Measurements from ENCODE around the gene SIPA1L3. TPM values are rescaled to one million over a fixed set of nuclear protein-coding genes. Genes with fewer than 3 reads are reported as not detected.

SIPA1L3 gene
- total and polyA plus RNA-seq, 2 donors from 2014 or later, result 5.8 to 61.7 TPM

GRCh38 chr19:37995346-37995745, 88.3 kb downstream of the SIPA1L3 start:
- Histone ChIP-seq H3K9ac (ENCODE audit: low read length in 3 of 3) (no peak overlapping the region), H3K27ac (ENCODE audit: low read depth in 2 of 2, low read length in 2 of 2) (no peak overlapping the region), H3K36me3 (ENCODE audit: control insufficient read depth in 2 of 3, insufficient read depth in 3 of 3, low read length in 3 of 3) (no peaks in the 10 kb centered on the region), H3K27me3 (ENCODE audit: control insufficient read depth, insufficient read depth, low read length) (no peaks in the 10 kb centered on the region), H3K4me3 (ENCODE audit: low read length in 3 of 3) (no peak overlapping the region), H3K9me3 (ENCODE audit: control insufficient read depth in 2 of 3, insufficient read depth in 1 of 3, low read length in 3 of 3) (no peaks in the 10 kb centered on the region), H3K4me1 (ENCODE audit: control insufficient read depth in 2 of 3, insufficient read depth in 2 of 3, low read depth in 1 of 3, low read length in 3 of 3) (peaks cover 2 to 21% (median 10%) of the 10 kb centered on the region in 3 donors)
- DNase-seq, result no peak
- no peak for FAIRE-seq
- intact Hi-C loops (cut with DNase I), result no loop called here
- TF ChIP-seq, protein P1, sequence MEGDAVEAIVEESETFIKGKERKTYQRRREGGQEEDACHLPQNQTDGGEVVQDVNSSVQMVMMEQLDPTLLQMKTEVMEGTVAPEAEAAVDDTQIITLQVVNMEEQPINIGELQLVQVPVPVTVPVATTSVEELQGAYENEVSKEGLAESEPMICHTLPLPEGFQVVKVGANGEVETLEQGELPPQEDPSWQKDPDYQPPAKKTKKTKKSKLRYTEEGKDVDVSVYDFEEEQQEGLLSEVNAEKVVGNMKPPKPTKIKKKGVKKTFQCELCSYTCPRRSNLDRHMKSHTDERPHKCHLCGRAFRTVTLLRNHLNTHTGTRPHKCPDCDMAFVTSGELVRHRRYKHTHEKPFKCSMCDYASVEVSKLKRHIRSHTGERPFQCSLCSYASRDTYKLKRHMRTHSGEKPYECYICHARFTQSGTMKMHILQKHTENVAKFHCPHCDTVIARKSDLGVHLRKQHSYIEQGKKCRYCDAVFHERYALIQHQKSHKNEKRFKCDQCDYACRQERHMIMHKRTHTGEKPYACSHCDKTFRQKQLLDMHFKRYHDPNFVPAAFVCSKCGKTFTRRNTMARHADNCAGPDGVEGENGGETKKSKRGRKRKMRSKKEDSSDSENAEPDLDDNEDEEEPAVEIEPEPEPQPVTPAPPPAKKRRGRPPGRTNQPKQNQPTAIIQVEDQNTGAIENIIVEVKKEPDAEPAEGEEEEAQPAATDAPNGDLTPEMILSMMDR (IDR thresholded peaks at IDR 0.05; ENCODE audit: borderline replicate concordance, extremely low read depth, insufficient read depth), result no peak

DNA sequence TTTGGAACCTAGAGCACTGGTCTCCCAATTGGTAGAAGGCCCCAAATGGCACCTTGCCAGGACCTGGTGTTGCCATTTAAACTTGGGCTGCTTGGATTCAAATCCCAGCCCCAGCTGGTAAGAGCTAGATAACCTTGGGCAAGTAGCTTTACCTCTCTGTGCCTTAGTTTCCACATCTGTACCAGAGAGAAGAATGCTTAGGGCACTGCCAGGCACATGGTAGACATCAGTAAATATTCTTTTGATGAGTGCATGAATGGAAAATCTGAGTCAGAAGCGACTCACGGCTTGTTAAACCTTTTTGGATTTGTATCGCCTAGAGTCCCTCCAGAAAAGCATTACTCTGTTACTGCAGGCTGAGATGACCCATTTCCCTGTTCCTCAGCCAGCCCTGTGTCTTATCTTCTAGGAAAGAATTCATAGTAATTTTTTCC, 90.9 kb downstream of the SIPA1L3 start:
- Histone ChIP-seq H3K4me3 (ENCODE audit: low read length in 3 of 3) (no peak overlapping the region), H3K4me1 (ENCODE audit: control insufficient read depth in 2 of 3, insufficient read depth in 2 of 3, low read depth in 1 of 3, low read length in 3 of 3) (peaks cover 2 to 17% (median 10%) of the 10 kb centered on the region in 3 donors), H3K36me3 (ENCODE audit: control insufficient read depth in 2 of 3, insufficient read depth in 3 of 3, low read length in 3 of 3) (no peaks in the 10 kb centered on the region), H3K27ac (ENCODE audit: low read depth in 2 of 2, low read length in 2 of 2) (peak overlapping the region in 1 of 2 donors; percentile 13), H3K9ac (ENCODE audit: low read length in 3 of 3) (no peak overlapping the region), H3K27me3 (ENCODE audit: control insufficient read depth, insufficient read depth, low read length) (no peaks in the 10 kb centered on the region), H3K9me3 (ENCODE audit: control insufficient read depth in 2 of 3, insufficient read depth in 1 of 3, low read length in 3 of 3) (no peaks in the 10 kb centered on the region)
- DNase-seq, result no peak
- TF ChIP-seq, protein P1 (IDR thresholded peaks at IDR 0.05; ENCODE audit: borderline replicate concordance, extremely low read depth, insufficient read depth), result no peak
- intact Hi-C loops (cut with DNase I), result no loop called here
- no peak for FAIRE-seq

DNA sequence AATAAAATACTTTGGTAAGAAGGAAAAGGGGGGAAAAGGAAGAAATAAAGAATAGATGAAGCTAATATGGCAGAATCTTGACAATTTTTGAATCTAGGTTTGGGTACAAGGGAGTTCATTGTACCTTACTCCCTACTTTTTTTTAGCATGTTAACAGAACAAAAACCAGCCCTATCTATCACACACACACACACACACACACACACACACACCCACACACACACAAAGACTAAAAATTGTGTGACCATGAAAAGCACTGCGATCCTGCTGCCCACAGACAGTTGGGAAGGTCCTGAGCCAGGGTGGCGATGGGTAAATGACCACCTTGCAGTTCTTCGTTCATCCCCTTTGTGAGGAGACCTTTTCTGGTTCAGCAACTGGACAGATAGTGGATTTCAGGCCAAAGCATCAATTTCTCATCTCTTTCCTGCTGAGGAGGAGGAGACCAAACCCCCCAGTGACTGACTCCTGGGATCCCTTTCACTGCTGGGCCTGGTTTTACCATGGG, 91.8 kb downstream of the SIPA1L3 start:
- Histone ChIP-seq H3K36me3 (ENCODE audit: control insufficient read depth in 2 of 3, insufficient read depth in 3 of 3, low read length in 3 of 3) (no peaks in the 10 kb centered on the region), H3K27ac (ENCODE audit: low read depth in 2 of 2, low read length in 2 of 2) (peak overlapping the region; percentile 34 to 83), H3K4me3 (ENCODE audit: low read length in 3 of 3) (peak overlapping the region in 1 of 3 donors; percentile 5), H3K4me1 (ENCODE audit: control insufficient read depth in 2 of 3, insufficient read depth in 2 of 3, low read depth in 1 of 3, low read length in 3 of 3) (peaks cover 2 to 24% (median 18%) of the 10 kb centered on the region in 3 donors), H3K9me3 (ENCODE audit: control insufficient read depth in 2 of 3, insufficient read depth in 1 of 3, low read length in 3 of 3) (no peaks in the 10 kb centered on the region), H3K27me3 (ENCODE audit: control insufficient read depth, insufficient read depth, low read length) (no peaks in the 10 kb centered on the region), H3K9ac (ENCODE audit: low read length in 3 of 3) (peak overlapping the region in 1 of 3 donors; percentile 48)
- TF ChIP-seq, protein P1 (IDR thresholded peaks at IDR 0.05; ENCODE audit: borderline replicate concordance, extremely low read depth, insufficient read depth), result no peak
- DNase-seq, result no peak
- no peak for FAIRE-seq
- intact Hi-C loops (cut with DNase I), result no loop called here
